Measurements from ENCODE around the gene HEXD.

Gene HEXD

GRCh38 chr17:82414548-82415281, 3.4 kb upstream of the HEXD start:
- Histone ChIP-seq H3K4me3 (no peak overlapping the region), H3K27ac (no peak overlapping the region)
- TF ChIP-seq CTCF (IDR thresholded peaks at IDR 0.05), result peak; percentile 20
- DNase-seq (ENCODE audit: low spot score), result no peak

- Histone ChIP-seq H3K27ac (no peak overlapping the region), H3K4me3 (no peak overlapping the region)
- DNase-seq (ENCODE audit: low spot score), result no peak
- no peak for TF ChIP-seq CTCF (IDR thresholded peaks at IDR 0.05)
These were observed 2.8 kb upstream of the HEXD start for GRCh38 chr17:82415336-82415735.

GRCh38 chr17:82415786-82416185, 2.4 kb upstream of the HEXD start:
- no peak for DNase-seq (ENCODE audit: low spot score)
- Histone ChIP-seq H3K4me3 (no peak overlapping the region), H3K27ac (no peak overlapping the region)
- TF ChIP-seq CTCF (IDR thresholded peaks at IDR 0.05), result no peak

- no peak for TF ChIP-seq CTCF (IDR thresholded peaks at IDR 0.05)
- no peak overlapping the region for H3K4me3 ChIP-seq
- no peak for DNase-seq (ENCODE audit: low spot score)
- H3K27ac ChIP-seq, result no peak overlapping the region
These were observed 1.9 kb upstream of the HEXD start for GRCh38 chr17:82416264-82416663.

GRCh38 chr17:82416771-82417170, 1.4 kb upstream of the HEXD start:
- no peak for TF ChIP-seq CTCF (IDR thresholded peaks at IDR 0.05)
- Histone ChIP-seq H3K27ac (no peak overlapping the region), H3K4me3 (no peak overlapping the region)
- DNase-seq (ENCODE audit: low spot score), result no peak

- no peak for TF ChIP-seq CTCF (IDR thresholded peaks at IDR 0.05)
- Histone ChIP-seq H3K4me3 (peak overlapping the region; percentile 84), H3K27ac (no peak overlapping the region)
- DNase-seq (ENCODE audit: low spot score), result no peak
These were observed 1.4 kb downstream of the HEXD start for GRCh38 chr17:82419540-82419939.

Measured in coronary artery (tissue), 2 donors.